ENCODE results near the gene NGB.
"Not testable (repeated sequence)": the region's sequence is repeated elsewhere in the genome, so short reads cannot be mapped to it uniquely, and the experiment has no call there.

NGB gene

GRCh38 chr14:77290705-77291104 is 19.7 kb upstream of the NGB start:
- DNase-seq, result no peak

DNA sequence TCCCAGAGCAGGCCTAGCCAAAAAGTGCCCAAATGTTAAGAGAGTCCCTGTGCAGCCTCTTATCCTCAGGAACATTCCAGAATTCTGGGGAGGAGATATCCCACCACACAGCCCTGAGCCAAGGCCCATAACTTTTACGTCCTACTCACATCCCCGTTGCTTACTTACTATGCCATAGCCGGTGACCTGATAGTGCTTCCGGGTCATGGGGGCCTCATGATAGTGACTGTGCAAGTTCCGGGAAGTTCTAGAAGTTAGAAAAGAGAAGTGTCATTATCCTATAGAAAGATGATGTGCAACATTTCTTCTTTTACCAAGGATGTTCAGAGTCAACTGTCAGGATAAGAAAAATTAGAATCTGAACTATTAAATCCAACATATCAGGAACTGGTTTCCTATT is 15.6 kb upstream of the NGB start:
- no peak for DNase-seq

GRCh38 chr14:77284466-77284865 is 13.5 kb upstream of the NGB start:
- DNase-seq, result no peak

DNA sequence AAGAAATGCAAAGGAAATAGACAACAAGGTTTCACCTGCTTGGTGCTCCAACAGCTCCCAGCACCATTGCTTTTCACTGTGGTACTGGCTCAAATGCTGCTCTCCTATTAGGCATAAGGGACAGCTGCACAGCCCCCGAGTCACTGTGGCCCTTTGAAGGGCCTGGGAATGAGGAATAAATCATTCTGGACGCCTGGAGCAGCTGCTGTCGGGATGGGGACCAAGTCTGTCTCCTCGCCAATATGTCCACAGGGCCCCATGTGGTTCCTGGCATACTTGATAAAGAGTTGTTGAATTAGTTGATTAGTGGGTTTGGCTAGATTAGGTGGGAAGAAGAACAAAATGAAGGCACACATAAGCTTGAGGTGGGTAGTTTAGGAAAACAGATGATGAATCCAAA is 13.1 kb upstream of the NGB start:
- DNase-seq, result no peak

- DNase-seq, result no peak
Observed at GRCh38 chr14:77281852-77282410, 10.9 kb upstream of the NGB start.

DNA sequence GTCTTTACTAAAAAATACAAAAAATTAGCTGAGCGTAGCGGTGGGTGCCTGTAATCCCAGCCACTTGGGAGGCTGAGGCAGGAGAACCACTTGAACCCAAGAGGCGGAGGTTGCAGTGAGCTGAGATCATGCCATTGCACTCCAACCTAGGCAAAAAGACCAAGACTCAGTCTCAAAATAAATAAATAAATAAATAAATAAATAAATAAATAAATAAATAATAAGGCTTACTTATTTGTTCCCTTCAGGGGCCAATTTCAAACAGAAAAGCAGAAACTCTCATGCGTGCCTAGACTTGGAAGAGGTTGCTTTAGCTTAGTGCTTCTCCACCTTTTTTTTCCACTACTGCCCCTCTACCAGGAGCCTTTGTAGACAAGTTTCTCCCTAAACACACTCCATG is 9.9 kb upstream of the NGB start:
- DNase-seq, result not testable (repeated sequence)

DNA sequence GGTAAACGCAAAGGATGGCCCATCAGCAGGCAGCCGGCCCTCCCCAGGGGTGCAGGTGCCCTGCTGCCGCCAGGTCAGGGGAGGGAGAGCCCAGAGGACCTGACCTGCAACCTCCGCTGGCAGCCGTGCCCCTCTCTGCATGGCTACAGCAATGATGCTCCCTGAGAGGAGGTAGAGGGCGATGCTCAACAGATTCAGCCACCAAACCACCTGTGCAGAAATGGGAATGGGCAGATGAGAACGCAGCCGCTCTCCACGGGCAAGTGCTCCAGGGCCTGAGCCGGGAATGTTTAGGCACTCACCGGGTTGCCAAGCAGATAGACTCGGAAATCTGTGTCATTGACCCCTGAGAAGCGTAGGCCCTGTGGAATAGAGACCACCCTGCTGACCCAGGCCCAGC is 8.7 kb upstream of the NGB start:
- DNase-seq, result no peak

- DNase-seq, result no peak
Observed at GRCh38 chr14:77278461-77279230, 7.6 kb upstream of the NGB start.

DNA sequence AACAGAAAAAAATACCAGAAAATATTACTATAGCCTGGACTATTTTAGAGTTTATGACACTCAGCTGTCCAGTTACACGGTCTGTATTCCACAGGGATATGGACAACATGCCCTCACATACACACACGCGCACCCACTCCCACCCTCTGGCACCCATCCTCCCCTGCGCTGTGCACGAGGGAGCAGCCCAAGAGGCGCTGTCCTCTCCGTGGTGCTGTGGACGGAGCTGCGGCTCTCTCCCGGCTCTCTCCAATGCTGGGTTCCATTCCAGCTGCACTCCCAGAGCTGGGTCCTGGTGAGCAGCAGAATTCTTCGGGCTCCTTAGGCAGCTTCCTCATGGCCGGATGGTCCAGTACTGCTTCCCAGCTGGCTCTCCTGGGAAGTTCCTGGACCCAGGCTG is 6.0 kb upstream of the NGB start:
- no peak for DNase-seq

DNA sequence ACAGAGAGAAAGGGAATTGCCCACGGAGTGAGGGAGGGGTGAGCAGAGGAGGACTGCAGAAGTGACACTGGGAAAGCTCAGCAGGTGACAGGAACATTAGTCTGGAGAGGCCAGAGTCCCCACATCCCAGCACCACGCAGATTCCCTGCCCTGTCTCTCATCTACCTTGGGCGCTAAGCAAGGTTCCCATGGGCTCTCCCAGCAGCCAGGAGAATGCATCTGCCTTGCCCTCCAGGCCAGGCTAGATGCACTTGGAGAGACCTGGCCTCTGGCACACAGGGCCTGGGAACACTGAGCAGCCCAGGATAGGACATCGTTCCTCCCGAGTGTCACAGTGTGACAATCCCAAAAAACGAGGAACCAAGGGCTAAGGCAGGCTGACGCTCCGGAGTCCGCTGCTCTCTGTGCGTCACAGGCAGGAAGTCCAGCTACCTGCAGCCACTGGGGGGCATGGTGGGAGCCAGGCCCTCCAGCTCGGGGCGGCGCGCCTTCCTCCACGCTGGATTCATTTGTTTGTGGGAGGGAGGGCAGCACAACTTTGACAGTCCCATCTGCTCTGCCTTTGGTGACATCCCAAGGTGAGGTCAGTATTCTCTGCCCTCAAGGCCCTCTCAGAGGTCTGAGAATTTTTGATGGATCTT is 5.4 kb upstream of the NGB start:
- no peak for DNase-seq

- DNase-seq, result no peak
Observed at GRCh38 chr14:77275601-77276017, 4.6 kb upstream of the NGB start.

- DNase-seq, result no peak
Observed at GRCh38 chr14:77275041-77275580, 4.1 kb upstream of the NGB start.

DNA sequence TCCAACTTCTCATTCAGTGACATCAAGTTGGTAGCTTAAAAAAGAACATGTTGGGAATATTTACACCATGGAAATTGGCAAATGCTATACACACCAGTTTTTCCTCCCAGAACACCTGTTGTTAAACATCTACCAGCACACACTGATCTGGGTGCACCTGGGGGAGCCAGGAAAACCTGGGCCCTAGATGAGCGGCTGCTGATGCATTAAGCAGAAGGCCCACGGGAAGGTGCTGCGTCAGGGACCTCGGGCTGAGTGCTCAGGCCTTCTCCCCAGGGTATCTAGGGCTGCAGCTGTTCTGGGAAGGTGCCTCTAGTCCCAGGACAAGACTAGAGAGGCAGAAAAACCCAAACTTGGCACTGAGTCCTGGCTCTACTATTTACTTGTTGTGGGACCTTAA is 2.8 kb upstream of the NGB start:
- DNase-seq, result no peak

- no peak for DNase-seq
Observed at GRCh38 chr14:77272261-77272660, 1.3 kb upstream of the NGB start.

DNA sequence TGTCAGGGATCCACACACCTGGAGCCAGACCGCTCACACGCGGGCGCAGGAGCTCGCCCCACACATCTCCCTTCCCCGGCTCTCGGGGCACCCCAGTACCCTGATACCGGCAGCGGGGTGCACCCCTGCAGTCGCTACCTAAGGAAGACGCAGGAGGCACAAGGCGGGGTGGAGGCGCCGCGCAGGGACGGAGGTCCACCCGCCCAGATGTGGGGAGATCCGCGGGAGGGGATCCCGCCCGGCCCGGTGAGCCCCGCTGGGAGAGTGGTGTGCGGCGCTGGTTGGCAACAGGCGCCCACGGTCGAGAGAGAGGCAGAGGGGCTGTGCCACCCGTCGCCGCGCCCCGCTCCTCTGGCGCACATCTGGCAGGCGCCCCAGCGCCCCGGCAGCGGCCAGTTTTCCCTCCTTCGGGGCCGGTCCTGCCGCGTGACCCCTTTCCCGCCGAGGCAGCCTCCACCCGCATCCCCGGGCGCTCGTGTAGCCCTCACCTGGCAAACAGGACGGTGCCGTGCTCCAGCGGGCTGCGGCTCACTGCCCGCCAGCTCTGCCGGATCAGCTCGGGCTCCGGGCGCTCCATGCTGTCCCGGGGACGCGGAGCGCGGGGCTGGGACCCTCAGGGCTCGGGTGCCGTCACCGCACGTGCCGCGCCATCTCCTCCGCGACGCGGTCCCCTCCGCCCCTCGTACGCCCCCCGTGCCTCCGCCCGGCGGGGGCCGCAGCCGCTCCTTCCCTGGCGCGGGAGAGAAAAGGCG is 469 bp downstream of the NGB start:
- no peak for DNase-seq

- no peak for DNase-seq
Observed at GRCh38 chr14:77268989-77269600, 1.9 kb downstream of the NGB start.

DNA sequence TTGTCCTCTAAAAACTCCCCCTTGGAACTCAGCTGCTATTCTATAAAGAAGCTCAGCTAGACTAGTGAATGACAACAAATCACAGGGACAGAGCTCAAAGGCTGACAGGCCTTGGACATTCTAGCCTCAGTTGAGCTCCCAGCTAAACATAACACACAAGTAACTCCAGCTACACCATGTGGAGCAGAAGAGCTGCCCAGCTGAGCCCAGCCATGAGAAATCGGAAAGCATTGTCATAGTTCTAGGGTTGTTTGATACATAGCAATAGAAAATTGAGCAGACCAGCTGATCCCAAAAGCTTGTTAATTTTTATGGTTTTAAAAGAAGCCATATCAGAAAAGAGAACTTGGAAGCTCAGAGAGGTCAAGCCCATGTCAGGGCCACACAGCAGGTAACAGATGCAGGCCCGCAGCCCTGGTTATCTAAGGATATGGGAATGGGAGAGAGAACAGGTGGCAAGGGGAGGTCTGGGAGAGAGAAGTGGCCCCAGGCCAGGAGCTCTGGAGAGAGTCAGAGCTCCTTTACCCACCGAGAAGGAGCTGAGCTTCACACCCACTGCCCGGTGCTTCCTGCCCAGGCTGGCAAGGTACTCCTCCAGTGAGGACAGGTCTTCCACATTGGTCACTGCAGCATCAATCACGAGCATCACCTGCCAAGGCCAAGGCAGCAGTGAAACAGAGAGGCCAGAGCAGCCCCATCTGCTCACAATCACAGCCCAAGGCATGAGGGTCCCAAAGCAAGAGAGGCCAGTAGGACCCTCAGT is 2.9 kb downstream of the NGB start:
- DNase-seq, result no peak

GRCh38 chr14:77266336-77266735 is 4.7 kb downstream of the NGB start:
- DNase-seq, result no peak

GRCh38 chr14:77265561-77266335 is 5.3 kb downstream of the NGB start:
- DNase-seq, result no peak

DNA sequence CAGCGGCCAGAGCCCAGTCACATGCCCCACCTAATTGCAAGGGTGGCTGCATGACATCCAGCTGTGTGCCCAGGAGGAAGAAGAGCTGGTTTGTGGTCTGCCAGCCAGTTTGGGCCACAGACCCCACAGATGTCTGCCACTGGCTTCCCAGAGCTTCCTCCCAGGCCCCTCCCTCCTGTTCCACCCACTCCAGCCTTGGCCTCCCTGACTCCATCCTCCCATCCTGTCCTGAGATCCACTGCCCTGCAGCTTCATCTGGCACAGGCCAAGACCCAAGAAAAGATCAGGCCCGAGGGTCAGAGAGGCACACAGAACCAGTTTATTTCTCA is 5.9 kb downstream of the NGB start:
- no peak for DNase-seq

GRCh38 chr14:77264466-77265186 is 6.4 kb downstream of the NGB start:
- DNase-seq, result no peak

All from stimulated activated CD4-positive, alpha-beta T cell treated with anti-CD3 and anti-CD28 coated beads, Interleukin-4, amount 100 ng/mL, for 24 hours (primary cell).